ENCODE data around the gene STMND1. TPM values are rescaled to one million over a fixed set of nuclear protein-coding genes. Genes with fewer than 3 reads are reported as not detected.

STMND1 gene
- total and polyA plus RNA-seq, 2 donors (not counting 1 experiment from before 2014, with no cell fraction given): not detected

DNA sequence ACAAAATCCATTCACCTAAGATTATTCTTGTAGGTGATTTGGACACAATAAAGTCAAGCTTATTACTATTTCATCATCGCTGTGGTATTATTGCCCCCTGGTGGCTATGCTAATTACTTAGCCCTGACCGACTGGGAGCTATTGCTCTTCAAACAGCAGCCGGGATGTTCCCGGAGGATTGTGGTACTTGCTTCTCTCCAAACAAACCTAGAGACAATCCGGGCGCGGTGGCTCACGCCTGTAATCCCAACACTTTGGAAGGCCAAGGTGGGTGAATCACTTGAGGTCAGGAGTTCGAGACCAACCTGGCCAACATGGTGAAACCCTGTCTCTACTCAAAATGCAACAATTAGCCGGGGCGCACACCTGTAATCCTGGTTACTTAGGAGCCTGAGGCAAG, 15.4 kb upstream of the STMND1 start:
- peaks cover 5% of the 10 kb centered on the region for H3K9me3 Mint-ChIP-seq (ENCODE audit: insufficient read depth)
- intact Hi-C loops (cut with micrococcal nuclease): loop anchor here (5.0 kb wide), 1 partner anchor 754 kb away; no protein-coding TSS in a partner anchor
- 56% methylated on average over 7 of the region's 11 CpGs for WGBS (ENCODE audit: insufficient coverage)
- H3K27me3 ChIP-seq (replicated peaks in 1 of 4; ENCODE audit: control extremely low read depth in 1 of 4, control insufficient read depth in 3 of 4, insufficient read depth in 4 of 4, low read length in 3 of 4): no peaks in the 10 kb centered on the region
- no peaks in the 10 kb centered on the region for H3K9me3 ChIP-seq (ENCODE audit: control extremely low read depth in 1 of 3, control insufficient read depth in 2 of 3, insufficient read depth in 1 of 3, low read length in 2 of 3)
- H3K4me1 Mint-ChIP-seq: no peaks in the 10 kb centered on the region
- TF ChIP-seq EZH2 (IDR thresholded peaks at IDR 0.05; ENCODE audit: borderline replicate concordance, insufficient read depth, low read depth, low read length, poor library complexity, severe bottlenecking): no peak
- TF ChIP-seq, protein P1, sequence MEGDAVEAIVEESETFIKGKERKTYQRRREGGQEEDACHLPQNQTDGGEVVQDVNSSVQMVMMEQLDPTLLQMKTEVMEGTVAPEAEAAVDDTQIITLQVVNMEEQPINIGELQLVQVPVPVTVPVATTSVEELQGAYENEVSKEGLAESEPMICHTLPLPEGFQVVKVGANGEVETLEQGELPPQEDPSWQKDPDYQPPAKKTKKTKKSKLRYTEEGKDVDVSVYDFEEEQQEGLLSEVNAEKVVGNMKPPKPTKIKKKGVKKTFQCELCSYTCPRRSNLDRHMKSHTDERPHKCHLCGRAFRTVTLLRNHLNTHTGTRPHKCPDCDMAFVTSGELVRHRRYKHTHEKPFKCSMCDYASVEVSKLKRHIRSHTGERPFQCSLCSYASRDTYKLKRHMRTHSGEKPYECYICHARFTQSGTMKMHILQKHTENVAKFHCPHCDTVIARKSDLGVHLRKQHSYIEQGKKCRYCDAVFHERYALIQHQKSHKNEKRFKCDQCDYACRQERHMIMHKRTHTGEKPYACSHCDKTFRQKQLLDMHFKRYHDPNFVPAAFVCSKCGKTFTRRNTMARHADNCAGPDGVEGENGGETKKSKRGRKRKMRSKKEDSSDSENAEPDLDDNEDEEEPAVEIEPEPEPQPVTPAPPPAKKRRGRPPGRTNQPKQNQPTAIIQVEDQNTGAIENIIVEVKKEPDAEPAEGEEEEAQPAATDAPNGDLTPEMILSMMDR (IDR thresholded peaks at IDR 0.05): peak; percentile 23
- no peaks in the 10 kb centered on the region for H3K36me3 ChIP-seq (replicated peaks in 1 of 2; ENCODE audit: control extremely low read depth in 1 of 2, control insufficient read depth in 1 of 2, extremely low read depth in 1 of 2, insufficient read depth in 2 of 2, low read length in 1 of 2)
- no peak overlapping the region for H3K4me3 Mint-ChIP-seq
- no peak overlapping the region for H3K9ac ChIP-seq (ENCODE audit: low read length)
- no peaks in the 10 kb centered on the region for H4K20me1 ChIP-seq (ENCODE audit: control insufficient read depth, insufficient read depth, low read length, poor library complexity, severe bottlenecking)
- no peak overlapping the region for H3K4me3 ChIP-seq (ENCODE audit: control extremely low read depth in 1 of 5, extremely low read depth in 1 of 5, insufficient read depth in 1 of 5, low read depth in 2 of 5, low read length in 4 of 5)
- POLR2A ChIA-PET: no interaction called here
- H3K27ac ChIP-seq (ENCODE audit: low read length in 2 of 2): no peak overlapping the region
- H2AFZ ChIP-seq (ENCODE audit: insufficient read depth, low read depth, low read length, poor library complexity, severe bottlenecking): no peak overlapping the region
- no peak overlapping the region for H3K4me2 ChIP-seq (replicated peaks; ENCODE audit: low read depth, low read length, poor library complexity, severe bottlenecking)
- no peaks in the 10 kb centered on the region for H3K4me1 ChIP-seq (ENCODE audit: control insufficient read depth in 2 of 2, insufficient read depth in 2 of 2, low read length in 2 of 2)
- peaks cover 7% of the 10 kb centered on the region for H3K27me3 Mint-ChIP-seq
- CTCF ChIA-PET: interaction anchor here (0.7 to 2.3 kb wide), 3 partner anchors 323 to 802 kb away, joined by 3 to 7 read pairs (median 5); no protein-coding TSS in a partner anchor
- H3K27ac Mint-ChIP-seq: no peak overlapping the region
- peak; percentile 5 for DNase-seq
- no peak for ATAC-seq (ENCODE audit: low read depth)
- no peaks in the 10 kb centered on the region for H3K79me2 ChIP-seq (ENCODE audit: control insufficient read depth, insufficient read depth, low read length)

GRCh38 chr6:17088091-17088611, 13.7 kb upstream of the STMND1 start:
- Mint-ChIP-seq H3K27me3 (peaks cover 7% of the 10 kb centered on the region), H3K4me1 (no peaks in the 10 kb centered on the region), H3K9me3 (ENCODE audit: insufficient read depth) (peaks cover 5% of the 10 kb centered on the region), H3K27ac (no peak overlapping the region), H3K4me3 (no peak overlapping the region)
- Histone ChIP-seq H3K9ac (ENCODE audit: low read length) (no peak overlapping the region), H3K27me3 (replicated peaks in 1 of 4; ENCODE audit: control extremely low read depth in 1 of 4, control insufficient read depth in 3 of 4, insufficient read depth in 4 of 4, low read length in 3 of 4) (no peaks in the 10 kb centered on the region), H3K4me3 (ENCODE audit: control extremely low read depth in 1 of 5, extremely low read depth in 1 of 5, insufficient read depth in 1 of 5, low read depth in 2 of 5, low read length in 4 of 5) (no peak overlapping the region), H3K79me2 (ENCODE audit: control insufficient read depth, insufficient read depth, low read length) (no peaks in the 10 kb centered on the region), H3K36me3 (replicated peaks in 1 of 2; ENCODE audit: control extremely low read depth in 1 of 2, control insufficient read depth in 1 of 2, extremely low read depth in 1 of 2, insufficient read depth in 2 of 2, low read length in 1 of 2) (no peaks in the 10 kb centered on the region), H3K4me1 (ENCODE audit: control insufficient read depth in 2 of 2, insufficient read depth in 2 of 2, low read length in 2 of 2) (no peaks in the 10 kb centered on the region), H3K4me2 (replicated peaks; ENCODE audit: low read depth, low read length, poor library complexity, severe bottlenecking) (no peak overlapping the region), H3K9me3 (ENCODE audit: control extremely low read depth in 1 of 3, control insufficient read depth in 2 of 3, insufficient read depth in 1 of 3, low read length in 2 of 3) (no peaks in the 10 kb centered on the region), H3K27ac (ENCODE audit: low read length in 2 of 2) (no peak overlapping the region), H2AFZ (ENCODE audit: insufficient read depth, low read depth, low read length, poor library complexity, severe bottlenecking) (no peak overlapping the region), H4K20me1 (ENCODE audit: control insufficient read depth, insufficient read depth, low read length, poor library complexity, severe bottlenecking) (no peaks in the 10 kb centered on the region)
- intact Hi-C loops (cut with micrococcal nuclease): loop anchor here (5.0 kb wide), 1 partner anchor 756 kb away; no protein-coding TSS in a partner anchor
- DNase-seq (no peak), ATAC-seq (ENCODE audit: low read depth) (no peak)
- POLR2A ChIA-PET: no interaction called here
- TF ChIP-seq, protein P1 (IDR thresholded peaks at IDR 0.05): no peak
- TF ChIP-seq EZH2 (IDR thresholded peaks at IDR 0.05; ENCODE audit: borderline replicate concordance, insufficient read depth, low read depth, low read length, poor library complexity, severe bottlenecking): no peak
- CTCF ChIA-PET: interaction anchor here (2.3 kb wide), 1 partner anchor 324 kb away, joined by 5 read pairs; no protein-coding TSS in a partner anchor
- 96% methylated on average over 4 of the region's 4 CpGs for WGBS (ENCODE audit: insufficient coverage)

Data from B cell (primary cell).